HG03060 (cell line): ENCODE data around the gene RFTN1.

ENCODE experiments used
- ATAC-seq: cut with Tn5 transposase; IDR thresholded peaks from one replicate; pipeline ENCODE4 v1.9.1; 2021; ENCODE audit warnings: low read depth, moderate number of reproducible peaks; ENCODE audit not compliant: unreplicated experiment

RFTN1 gene

DNA sequence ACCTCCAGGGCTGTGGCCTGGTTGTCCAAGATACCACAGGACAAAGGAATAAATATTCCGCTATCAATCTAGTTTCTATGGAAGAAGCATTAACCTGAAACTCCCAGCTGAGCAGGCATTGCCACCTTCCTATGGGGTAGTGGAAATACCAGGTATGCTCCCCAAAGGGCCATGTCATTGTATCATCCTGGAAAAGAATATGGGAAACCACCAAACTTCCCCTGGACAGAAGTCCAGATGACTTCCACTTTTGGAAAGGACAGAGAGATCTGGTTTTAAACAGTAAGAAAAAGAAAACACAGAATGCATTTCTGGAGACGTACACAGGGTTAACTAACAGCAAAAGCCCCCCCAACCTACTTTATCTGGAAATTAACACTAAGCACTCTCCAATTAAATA lies 100.2 kb downstream of the RFTN1 start:
- no peak for ATAC-seq

DNA sequence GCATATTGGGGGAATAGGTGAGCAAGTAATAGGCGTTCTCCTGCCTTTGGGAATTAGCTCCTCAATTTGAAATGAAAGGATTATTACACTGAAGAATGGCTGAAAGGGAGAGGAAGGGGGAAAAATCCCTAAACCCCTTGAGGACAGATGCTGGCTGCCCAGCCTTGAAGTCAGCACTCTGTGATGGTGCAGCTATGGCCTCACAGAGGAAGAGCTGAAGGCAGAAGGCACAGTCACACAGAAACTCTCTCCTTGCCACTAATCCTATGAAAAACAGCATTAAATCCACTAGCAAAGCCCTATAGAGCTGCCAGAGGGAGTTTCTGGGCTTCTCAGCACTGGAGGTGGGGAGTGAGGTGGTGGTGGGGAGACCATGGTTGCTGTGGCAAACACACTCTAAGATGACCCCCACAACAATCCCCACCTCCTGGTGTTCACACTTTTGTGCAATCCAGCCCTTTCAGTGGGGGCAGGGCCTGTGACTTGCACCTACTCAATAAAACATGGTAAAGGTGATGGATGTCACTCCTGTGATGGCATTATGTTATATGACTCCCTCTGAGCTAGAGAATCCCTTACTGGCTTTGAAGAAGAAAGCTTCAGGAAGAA lies 101.2 kb downstream of the RFTN1 start:
- no peak for ATAC-seq

DNA sequence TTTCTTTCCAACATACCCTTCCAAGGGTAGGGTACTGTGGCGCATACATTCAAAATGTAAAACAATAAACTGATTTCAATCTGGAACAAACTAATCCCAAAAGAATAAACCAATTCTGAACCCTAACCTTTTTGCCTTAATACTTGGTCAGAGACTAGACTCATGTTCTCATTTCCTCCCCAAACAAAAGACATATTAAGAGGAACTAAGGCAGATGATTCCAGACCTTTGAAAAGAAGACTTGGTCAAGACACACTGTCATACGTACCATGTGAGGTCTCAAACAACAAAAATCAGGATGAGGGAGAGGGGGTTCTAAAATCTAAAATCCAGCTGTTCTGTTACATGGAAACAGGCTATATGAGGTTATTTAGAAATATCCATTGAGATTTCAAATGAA lies 102.1 kb downstream of the RFTN1 start:
- no peak for ATAC-seq

GRCh38 chr3:16410659-16411058 lies 102.8 kb downstream of the RFTN1 start:
- no peak for ATAC-seq

DNA sequence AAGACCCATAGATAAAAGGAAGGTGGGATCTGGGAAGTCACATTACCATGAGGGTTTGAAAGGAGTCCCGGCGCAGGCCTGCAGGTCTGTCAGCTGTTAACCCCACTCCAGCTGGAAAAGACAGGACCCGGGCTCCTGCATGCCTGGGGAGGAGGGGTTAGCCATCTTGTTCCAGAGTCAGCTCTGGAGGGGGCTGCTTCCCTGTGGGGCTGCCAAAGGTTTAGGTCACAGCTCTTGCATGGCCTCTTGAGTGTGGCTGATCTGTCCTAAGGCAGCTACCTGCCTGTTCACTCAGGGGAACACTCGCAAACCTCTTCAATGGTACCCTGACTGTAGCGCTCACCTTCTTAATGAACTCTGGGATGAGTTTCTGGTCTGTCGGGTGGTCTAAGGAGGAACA lies 104.5 kb downstream of the RFTN1 start:
- no peak for ATAC-seq

GRCh38 chr3:16407366-16407765 lies 106.1 kb downstream of the RFTN1 start:
- no peak for ATAC-seq

DNA sequence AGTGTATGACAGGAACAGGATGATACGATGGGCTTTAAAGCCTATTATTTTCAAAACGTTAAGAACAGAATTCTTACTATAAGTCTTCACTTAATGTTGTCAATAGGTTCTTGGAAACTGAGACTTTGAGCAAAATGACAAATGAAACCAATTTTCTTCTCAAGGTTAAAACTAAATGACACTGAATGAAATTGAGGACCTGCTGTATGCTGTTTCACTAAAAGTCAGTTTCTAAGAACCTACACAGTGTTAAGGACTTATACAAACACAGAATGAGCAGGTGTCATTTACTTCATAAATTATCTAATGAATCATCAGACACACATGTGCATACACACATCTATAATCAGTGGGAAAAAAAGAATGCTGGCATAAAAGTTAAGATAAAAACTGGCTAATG lies 106.9 kb downstream of the RFTN1 start:
- ATAC-seq: no peak

DNA sequence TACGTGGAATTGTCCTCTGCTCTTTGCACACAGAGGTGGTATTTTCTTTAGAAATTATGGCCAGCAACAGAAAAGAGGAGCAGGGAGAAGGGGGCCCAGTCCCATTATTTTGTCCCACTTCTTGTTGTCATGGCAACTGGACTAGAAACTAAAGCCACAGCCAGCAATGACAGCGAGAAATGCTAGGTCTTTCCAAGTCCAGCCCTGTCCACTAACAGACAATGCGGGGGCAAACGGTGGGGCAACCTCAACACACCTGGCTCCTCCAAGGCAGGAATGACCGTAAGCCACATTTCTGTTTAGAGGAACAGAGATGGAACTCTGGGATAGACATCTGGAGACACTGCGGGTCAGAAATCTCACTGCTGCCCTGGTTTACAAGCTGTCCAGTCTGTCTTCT lies 107.3 kb downstream of the RFTN1 start:
- no peak for ATAC-seq

GRCh38 chr3:16404349-16404895 lies 109.1 kb downstream of the RFTN1 start:
- no peak for ATAC-seq

GRCh38 chr3:16402451-16402850 lies 111.0 kb downstream of the RFTN1 start:
- no peak for ATAC-seq

DNA sequence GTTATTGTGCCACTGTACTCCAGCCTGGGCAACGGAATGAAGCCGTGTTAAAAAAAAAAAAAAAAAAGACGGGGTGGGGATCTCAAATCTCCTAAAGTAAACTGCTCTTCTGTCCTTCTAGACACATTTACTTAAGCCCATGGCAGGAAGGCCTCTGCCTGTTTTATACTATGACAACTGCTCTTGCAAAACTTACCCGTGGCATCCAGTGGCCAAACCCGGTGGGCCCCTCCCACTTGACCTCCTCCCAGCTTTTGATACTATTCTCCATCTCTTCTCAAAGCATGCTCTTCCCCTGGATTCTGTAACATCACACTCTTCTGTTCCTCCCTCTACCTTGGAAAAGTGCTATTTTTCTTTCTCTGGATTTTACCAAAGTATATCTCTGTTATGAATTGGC lies 112.2 kb downstream of the RFTN1 start:
- ATAC-seq: no peak

DNA sequence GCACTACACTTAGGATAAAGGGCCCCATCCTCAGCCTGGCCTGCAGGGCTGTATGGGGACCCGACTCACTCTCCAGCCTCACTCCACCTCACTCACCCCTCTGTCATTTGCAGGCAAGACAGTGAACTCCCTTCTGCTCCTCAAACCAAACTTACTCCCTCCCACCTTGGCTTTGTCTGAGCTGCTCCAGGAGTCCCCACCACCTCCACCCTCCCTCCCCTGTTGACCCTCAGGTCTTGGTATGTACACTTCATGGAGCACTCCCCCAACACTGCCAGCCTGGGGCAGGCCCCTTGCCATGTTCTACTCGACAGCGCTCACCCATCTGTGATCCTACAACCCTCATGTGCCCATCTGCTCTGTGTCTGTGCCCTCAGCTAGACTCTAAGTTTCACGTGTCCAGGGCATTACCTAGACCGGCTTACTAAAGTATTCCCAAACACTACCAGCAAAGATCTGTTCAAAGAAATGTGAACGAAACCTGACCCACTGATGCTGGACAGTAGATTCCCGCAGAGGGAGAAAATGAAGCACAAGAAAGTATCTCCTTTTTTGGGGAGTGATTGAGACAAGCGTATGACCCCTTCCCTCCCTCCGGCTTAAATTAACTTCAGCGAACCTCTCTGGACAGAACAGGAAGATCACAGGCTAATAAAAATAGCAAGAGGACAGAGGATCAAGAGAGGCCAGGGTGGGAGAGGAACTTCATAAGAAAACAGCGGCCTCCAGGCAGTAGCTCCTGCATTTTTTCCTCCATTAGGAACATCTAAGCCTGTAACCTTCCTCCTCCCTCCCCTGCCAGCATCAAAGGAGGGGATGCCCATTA lies 113.2 kb downstream of the RFTN1 start:
- ATAC-seq: no peak

DNA sequence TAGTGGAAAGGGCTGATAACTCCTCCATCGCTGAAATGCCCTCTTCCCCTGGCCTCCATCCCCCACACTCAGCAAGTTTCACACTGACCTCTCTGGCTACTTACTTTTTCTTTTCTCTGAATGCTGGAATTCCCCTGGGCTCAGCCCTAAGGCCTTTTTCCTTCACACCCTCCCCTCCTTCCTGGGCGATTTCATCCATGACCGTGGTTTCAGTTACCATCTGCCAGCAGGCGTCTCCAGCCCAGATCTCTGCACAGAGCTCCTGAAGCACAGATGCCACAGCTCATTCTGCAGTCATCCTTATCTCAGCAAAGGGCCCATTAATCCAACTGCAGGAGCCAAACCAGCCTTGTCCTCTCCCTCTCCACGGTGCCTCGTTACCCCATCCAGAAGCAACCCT lies 114.0 kb downstream of the RFTN1 start:
- no peak for ATAC-seq

DNA sequence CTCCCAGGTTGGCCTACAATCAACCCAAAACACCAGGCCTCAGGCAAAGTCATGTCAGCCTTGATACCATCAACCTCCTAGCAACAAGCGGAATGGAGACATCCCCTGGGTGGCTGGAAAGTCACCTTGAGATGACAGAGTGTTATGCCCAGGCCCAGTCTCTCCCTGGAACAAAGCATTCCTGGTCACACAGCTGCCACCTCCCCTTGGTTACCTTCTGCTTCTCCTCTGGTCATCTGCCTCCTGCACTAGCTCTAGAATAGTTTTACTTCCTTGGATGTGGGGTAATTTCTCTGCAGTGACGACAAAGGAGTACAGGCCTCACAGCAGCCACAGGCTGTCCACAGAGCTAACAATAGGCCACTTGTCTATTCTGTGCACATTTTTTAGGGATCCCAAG lies 114.9 kb downstream of the RFTN1 start:
- ATAC-seq: no peak

DNA sequence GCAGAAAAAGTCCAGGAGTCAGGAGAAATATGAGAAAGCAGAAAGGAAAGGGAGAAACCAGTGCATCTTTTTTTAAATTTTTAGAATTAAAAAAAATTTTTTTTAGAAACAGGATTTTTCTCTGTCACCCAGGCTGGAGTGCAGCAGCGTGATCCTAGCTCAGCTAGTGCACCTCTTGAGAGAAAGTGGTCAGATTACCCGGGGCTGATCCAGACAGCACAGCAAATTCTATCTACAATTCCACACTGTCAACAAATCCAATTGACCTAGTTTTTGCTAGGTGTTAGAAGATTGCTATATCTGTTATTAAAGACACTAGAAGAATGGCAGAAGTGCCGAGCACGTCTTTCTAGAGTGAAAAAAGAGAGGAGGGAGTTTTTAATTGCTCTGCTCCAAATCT lies 117.3 kb downstream of the RFTN1 start:
- ATAC-seq: no peak

DNA sequence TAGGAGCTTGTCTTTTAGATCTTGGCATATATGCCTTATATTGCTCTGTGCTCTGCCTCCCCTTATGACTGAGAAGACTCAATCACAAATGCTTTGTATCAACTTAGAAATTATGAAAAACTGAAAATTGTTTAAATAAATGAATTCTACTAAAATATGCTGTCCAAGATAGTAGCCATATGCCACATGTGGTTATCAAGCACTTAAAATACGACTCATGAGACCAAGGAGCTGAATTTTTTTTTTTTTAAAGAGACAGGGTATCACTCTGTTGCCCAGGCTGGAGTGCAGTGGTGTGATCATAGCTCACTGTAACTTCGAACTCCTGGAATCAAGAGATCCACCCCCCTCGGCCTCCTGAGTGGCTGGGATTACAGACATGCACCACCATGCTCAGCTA lies 118.3 kb downstream of the RFTN1 start:
- ATAC-seq: no peak

GRCh38 chr3:16394639-16395038 lies 118.9 kb downstream of the RFTN1 start:
- no peak for ATAC-seq

GRCh38 chr3:16392717-16393116 lies 120.8 kb downstream of the RFTN1 start:
- ATAC-seq: no peak

GRCh38 chr3:16392065-16392464 lies 121.4 kb downstream of the RFTN1 start:
- no peak for ATAC-seq

DNA sequence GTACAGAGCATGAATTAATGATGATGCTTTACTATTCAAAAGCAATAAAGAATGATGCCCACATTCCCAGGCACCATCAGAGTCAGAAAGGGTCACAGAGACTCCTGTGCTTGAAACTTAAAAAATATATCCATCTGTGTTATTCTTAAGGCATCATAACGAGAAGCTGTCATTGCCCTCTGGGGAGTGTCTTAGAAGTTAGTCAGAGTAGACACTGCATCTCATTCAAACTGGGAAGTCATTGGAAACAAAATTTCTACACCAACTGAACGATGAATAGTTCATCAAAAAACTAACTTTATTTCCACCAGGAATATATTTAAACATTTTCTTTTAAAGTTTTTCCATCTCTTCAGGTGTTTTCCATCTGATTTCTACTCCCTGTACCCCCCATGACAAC lies 122.9 kb downstream of the RFTN1 start:
- ATAC-seq: no peak

DNA sequence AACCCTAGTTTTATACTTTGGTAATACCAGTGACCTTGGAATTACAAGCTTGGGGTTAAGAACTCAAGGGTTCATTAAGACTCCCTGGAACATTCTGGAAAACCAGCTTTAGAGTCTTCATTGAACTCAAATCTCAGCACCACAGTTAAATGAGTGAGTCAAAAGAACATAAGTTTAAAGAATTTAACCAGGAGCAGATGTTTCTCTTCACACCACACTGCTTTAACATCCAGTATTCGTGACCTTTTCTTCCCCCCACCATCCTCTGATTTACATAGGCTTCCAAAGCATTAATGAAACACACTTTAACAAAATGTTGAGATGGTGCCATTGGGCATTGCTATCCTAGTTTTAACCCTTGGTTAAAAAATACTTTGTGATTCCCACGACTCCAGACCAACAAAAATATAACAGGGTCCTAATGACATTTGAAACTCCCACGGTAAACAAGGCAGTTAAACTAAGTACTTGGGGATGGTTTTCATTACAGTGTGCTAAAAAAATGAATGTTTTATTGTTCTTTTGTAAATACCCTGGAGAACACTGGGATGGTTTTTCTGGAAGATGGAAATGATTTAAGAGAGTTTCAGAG lies 124.6 kb downstream of the RFTN1 start:
- ATAC-seq: no peak

- ATAC-seq: no peak
Measured at GRCh38 chr3:16386561-16386960, 126.9 kb downstream of the RFTN1 start.
